Measurements from ENCODE around the gene ADAM23. TPM values are rescaled to one million over a fixed set of nuclear protein-coding genes. Genes with fewer than 3 reads are reported as not detected.

The ADAM23 gene
- total RNA-seq, 1 donor from 2014 or later = 11.4 TPM

DNA sequence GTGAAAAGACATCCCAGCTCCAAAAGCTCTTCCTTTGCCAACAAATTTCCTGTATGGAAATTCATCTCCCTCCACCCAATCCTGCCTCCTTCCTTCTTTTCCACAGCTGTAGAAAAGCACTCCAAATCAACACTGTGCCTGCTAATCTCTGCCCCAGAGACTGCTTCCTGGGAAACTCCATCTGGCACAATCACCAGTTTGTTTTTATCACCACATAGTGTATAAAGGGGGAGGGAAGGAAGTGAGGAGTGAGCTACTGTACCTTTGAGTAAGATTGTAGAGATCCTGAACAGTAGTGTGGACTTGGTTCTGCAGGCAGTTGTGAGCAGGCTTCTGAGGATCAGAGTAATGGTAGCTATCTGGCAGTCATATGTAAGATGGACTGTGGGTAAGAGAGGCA lies 184.3 kb downstream of the ADAM23 start:
- Mint-ChIP-seq H3K4me1 (ENCODE audit: unreplicated experiment) (no peaks in the 10 kb centered on the region), H3K9me3 (ENCODE audit: unreplicated experiment) (no peaks in the 10 kb centered on the region), H3K4me3 (ENCODE audit: unreplicated experiment) (no peak overlapping the region), H3K27ac (ENCODE audit: unreplicated experiment) (no peak overlapping the region), H3K27me3 (ENCODE audit: unreplicated experiment) (peaks cover 21% of the 10 kb centered on the region), H3K36me3 (ENCODE audit: unreplicated experiment) (no peaks in the 10 kb centered on the region)
- TF ChIP-seq, protein P1, sequence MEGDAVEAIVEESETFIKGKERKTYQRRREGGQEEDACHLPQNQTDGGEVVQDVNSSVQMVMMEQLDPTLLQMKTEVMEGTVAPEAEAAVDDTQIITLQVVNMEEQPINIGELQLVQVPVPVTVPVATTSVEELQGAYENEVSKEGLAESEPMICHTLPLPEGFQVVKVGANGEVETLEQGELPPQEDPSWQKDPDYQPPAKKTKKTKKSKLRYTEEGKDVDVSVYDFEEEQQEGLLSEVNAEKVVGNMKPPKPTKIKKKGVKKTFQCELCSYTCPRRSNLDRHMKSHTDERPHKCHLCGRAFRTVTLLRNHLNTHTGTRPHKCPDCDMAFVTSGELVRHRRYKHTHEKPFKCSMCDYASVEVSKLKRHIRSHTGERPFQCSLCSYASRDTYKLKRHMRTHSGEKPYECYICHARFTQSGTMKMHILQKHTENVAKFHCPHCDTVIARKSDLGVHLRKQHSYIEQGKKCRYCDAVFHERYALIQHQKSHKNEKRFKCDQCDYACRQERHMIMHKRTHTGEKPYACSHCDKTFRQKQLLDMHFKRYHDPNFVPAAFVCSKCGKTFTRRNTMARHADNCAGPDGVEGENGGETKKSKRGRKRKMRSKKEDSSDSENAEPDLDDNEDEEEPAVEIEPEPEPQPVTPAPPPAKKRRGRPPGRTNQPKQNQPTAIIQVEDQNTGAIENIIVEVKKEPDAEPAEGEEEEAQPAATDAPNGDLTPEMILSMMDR (IDR thresholded peaks at IDR 0.05) = no peak
- no peak for DNase-seq (ENCODE audit: extremely low spot score, unreplicated experiment)

DNA sequence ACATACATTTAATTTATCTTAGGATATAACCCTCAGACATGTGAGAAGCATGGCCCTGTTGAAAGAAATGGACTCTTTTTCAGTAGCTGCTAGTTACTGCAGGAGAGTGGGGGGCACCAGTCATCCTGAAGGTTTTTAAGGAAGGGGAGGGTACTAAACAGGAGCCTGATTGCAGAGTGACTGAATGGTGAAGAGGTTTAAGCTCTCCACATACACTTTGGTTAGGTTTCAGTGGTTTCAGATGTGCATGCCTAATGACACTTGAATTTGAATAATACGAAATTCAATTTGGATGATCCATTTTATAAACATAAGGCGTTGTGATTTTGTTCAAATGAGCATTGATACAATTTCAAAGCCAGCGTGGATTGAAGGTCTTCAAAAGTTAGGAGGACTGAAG lies 188.0 kb downstream of the ADAM23 start:
- peaks cover 28% of the 10 kb centered on the region for H3K27me3 Mint-ChIP-seq (ENCODE audit: unreplicated experiment)
- H3K36me3 Mint-ChIP-seq (ENCODE audit: unreplicated experiment) = no peaks in the 10 kb centered on the region
- H3K9me3 Mint-ChIP-seq (ENCODE audit: unreplicated experiment) = no peaks in the 10 kb centered on the region
- no peaks in the 10 kb centered on the region for H3K4me1 Mint-ChIP-seq (ENCODE audit: unreplicated experiment)
- TF ChIP-seq, protein P1 (IDR thresholded peaks at IDR 0.05) = no peak
- no peak overlapping the region for H3K4me3 Mint-ChIP-seq (ENCODE audit: unreplicated experiment)
- H3K27ac Mint-ChIP-seq (ENCODE audit: unreplicated experiment) = no peak overlapping the region
- DNase-seq (ENCODE audit: extremely low spot score, unreplicated experiment) = no peak

DNA sequence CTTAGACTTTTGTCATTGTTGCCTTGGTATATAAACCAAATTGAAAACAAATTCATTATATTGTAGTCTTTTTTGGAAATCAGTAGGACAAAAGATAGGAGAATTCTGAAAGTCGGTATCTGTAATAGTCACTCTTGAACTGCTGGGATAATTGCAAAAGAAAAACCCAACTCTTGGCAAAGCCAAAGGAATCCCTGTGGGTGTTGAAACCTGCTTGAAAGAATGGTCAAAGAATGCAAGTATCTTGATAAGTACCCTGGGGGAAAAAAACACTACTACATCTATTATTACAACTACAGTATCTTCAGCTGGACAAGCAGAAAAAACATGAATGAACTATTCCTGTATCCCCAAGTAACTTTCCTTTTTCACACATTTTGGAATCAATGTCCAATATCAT lies 191.7 kb downstream of the ADAM23 start:
- no peak for DNase-seq (ENCODE audit: extremely low spot score, unreplicated experiment)
- no peaks in the 10 kb centered on the region for H3K9me3 Mint-ChIP-seq (ENCODE audit: unreplicated experiment)
- TF ChIP-seq, protein P1 (IDR thresholded peaks at IDR 0.05) = no peak
- H3K27ac Mint-ChIP-seq (ENCODE audit: unreplicated experiment) = no peak overlapping the region
- H3K27me3 Mint-ChIP-seq (ENCODE audit: unreplicated experiment) = peaks cover 12% of the 10 kb centered on the region
- no peaks in the 10 kb centered on the region for H3K36me3 Mint-ChIP-seq (ENCODE audit: unreplicated experiment)
- H3K4me3 Mint-ChIP-seq (ENCODE audit: unreplicated experiment) = no peak overlapping the region
- no peaks in the 10 kb centered on the region for H3K4me1 Mint-ChIP-seq (ENCODE audit: unreplicated experiment)

DNA sequence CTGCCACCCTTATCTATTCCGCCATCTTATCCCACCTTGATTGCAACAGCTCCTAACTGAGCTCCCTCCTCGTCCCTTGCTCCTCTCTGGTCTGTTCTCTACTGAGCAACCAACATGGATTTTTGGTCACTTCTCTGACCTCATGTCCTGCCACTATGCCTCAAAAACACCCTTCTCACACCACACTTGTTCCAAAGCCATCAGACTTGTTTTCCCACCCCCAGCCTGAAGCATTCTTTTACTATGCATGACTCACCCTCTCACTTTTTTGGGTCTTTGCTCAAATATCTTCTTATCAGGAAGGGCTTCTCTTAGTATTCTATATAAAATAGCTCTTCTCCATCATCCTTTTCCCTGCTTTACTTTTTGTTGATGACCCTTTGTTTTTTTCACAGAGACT lies 196.3 kb downstream of the ADAM23 start:
- peaks cover 2% of the 10 kb centered on the region for H3K4me1 Mint-ChIP-seq (ENCODE audit: unreplicated experiment)
- H3K9me3 Mint-ChIP-seq (ENCODE audit: unreplicated experiment) = no peaks in the 10 kb centered on the region
- DNase-seq (ENCODE audit: extremely low spot score, unreplicated experiment) = no peak
- TF ChIP-seq, protein P1 (IDR thresholded peaks at IDR 0.05) = no peak
- peaks cover 9% of the 10 kb centered on the region for H3K27me3 Mint-ChIP-seq (ENCODE audit: unreplicated experiment)
- no peaks in the 10 kb centered on the region for H3K36me3 Mint-ChIP-seq (ENCODE audit: unreplicated experiment)
- no peak overlapping the region for H3K27ac Mint-ChIP-seq (ENCODE audit: unreplicated experiment)
- no peak overlapping the region for H3K4me3 Mint-ChIP-seq (ENCODE audit: unreplicated experiment)

DNA sequence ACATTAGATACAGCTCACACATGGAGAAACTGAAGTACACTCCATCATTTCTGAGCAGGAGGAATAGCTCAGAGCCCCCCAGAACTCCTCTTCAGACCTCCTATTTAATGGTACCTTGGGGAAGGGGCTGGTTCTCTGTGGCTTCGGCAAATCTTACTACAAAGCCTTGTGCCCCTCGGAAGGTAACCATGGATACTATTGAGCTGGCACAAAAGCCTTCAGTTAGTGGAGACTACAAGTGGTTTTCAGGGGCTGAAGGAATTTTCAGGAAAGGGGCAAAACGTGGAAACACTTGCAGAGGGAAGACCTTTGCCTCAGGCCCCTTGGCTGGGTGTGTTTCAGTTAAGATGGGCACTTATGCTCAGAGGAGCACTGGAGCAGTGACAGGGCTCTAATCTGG lies 197.9 kb downstream of the ADAM23 start:
- Mint-ChIP-seq H3K27me3 (ENCODE audit: unreplicated experiment) (peaks cover 8% of the 10 kb centered on the region), H3K4me3 (ENCODE audit: unreplicated experiment) (no peak overlapping the region), H3K27ac (ENCODE audit: unreplicated experiment) (no peak overlapping the region), H3K4me1 (ENCODE audit: unreplicated experiment) (peaks cover 2% of the 10 kb centered on the region), H3K9me3 (ENCODE audit: unreplicated experiment) (no peaks in the 10 kb centered on the region), H3K36me3 (ENCODE audit: unreplicated experiment) (no peaks in the 10 kb centered on the region)
- no peak for DNase-seq (ENCODE audit: extremely low spot score, unreplicated experiment)
- TF ChIP-seq, protein P1 (IDR thresholded peaks at IDR 0.05) = no peak

Data from osteocyte (in vitro differentiated cells).